H1 (cell line): ENCODE measurements around the gene TMEM52B. TPM values are rescaled to one million over a fixed set of nuclear protein-coding genes. Genes with fewer than 3 reads are reported as not detected.

ENCODE experiments used
- CTCF ChIA-PET: fragments of 300-600 bp; sonication (Branson Sonifier 250); formaldehyde crosslinking; loops from one replicate; lab custom pipeline; 2021; ENCODE audit not compliant: partially characterized antibody; lab: Charles Lee
- POLR2A ChIA-PET: fragments of 300-600 bp; sonication (Branson Sonifier 250); formaldehyde crosslinking; loops from one replicate; lab custom pipeline; 2021; ENCODE audit warnings: inconsistent platforms; ENCODE audit not compliant: partially characterized antibody; lab: Charles Lee
- DNase-seq, 2 experiments: peaks; one replicate each; pipeline versions ENCODE4 v3.0.0 to v3.0.0-alpha.2; 2010 to 2022; ENCODE audit warnings: low spot score in 2 of 2, low read depth in 1 of 2, mixed read lengths in 1 of 2
- FAIRE-seq: peaks from 2 replicates; lab custom pipeline; 2011; peaks lifted over from hg19 to GRCh38; lab: Jason Lieb, UNC
- H2AFZ ChIP-seq: 2 replicates; pipeline ENCODE4 v1.8.1; 2012; ENCODE audit warnings: low read length, inconsistent platforms
- H2AK5ac ChIP-seq: 2 replicates; pipeline ENCODE4 v1.6.1; 2013; ENCODE audit warnings: low read depth, low read length
- H2BK120ac ChIP-seq: replicated peaks from 2 replicates; pipeline ENCODE3; 2013; ENCODE audit warnings: low read depth, low read length, inconsistent platforms
- H2BK12ac ChIP-seq: 2 replicates; pipeline ENCODE4 v1.6.1; 2013; ENCODE audit warnings: low read depth, low read length
- H2BK15ac ChIP-seq: 2 replicates; pipeline ENCODE4 v1.6.1; 2013; ENCODE audit warnings: low read length
- H2BK20ac ChIP-seq: 2 replicates; pipeline ENCODE4 v1.6.1; 2013; ENCODE audit warnings: low read length
- H2BK5ac ChIP-seq: 2 replicates; pipeline ENCODE4 v1.6.1; 2013; ENCODE audit warnings: low read depth, low read length
- H3K14ac ChIP-seq: 2 replicates; pipeline ENCODE4 v1.6.1; 2013; ENCODE audit warnings: inconsistent platforms; ENCODE audit not compliant: insufficient read length
- H3K18ac ChIP-seq: 2 replicates; pipeline ENCODE4 v1.6.1; 2013; ENCODE audit warnings: low read length; ENCODE audit errors: extremely low read depth
- H3K23ac ChIP-seq: 2 replicates; pipeline ENCODE4 v1.6.1; 2013; ENCODE audit warnings: inconsistent platforms; ENCODE audit not compliant: insufficient read length
- H3K23me2 ChIP-seq: 2 replicates; pipeline ENCODE4 v1.6.1; 2013; ENCODE audit warnings: low read depth, low read length
- H3K27ac ChIP-seq: 2 replicates; pipeline ENCODE4 v1.6.1; 2011; ENCODE audit warnings: low read depth, low read length, inconsistent platforms
- H3K27me3 ChIP-seq, 4 experiments: replicated peaks in 1 of 4; 1 replicate in 1 of 4; 2 replicates in 3 of 4; pipeline versions ENCODE4 v1.6.1 to v1.8.1; 2011 to 2013; ENCODE audit warnings: low read length in 3 of 4, mild to moderate bottlenecking in 3 of 4, inconsistent platforms in 2 of 4, mixed read lengths in 2 of 4, moderate library complexity in 1 of 4; ENCODE audit not compliant: control insufficient read depth in 3 of 4, insufficient read depth in 3 of 4; ENCODE audit errors: extremely low read depth in 1 of 4
- H3K36me3 ChIP-seq, 4 experiments: 2 replicates each; pipeline versions ENCODE4 v1.6.1 to v1.8.1; 2011 to 2013; ENCODE audit warnings: mild to moderate bottlenecking in 4 of 4, low read length in 3 of 4, moderate library complexity in 2 of 4, control low read depth in 1 of 4, inconsistent platforms in 1 of 4; ENCODE audit not compliant: insufficient read depth in 4 of 4, control insufficient read depth in 2 of 4
- H3K4ac ChIP-seq: replicated peaks from 2 replicates; pipeline ENCODE3; 2013; ENCODE audit warnings: low read length, low read depth, mixed read lengths, inconsistent platforms; ENCODE audit not compliant: insufficient read length
- H3K4me1 ChIP-seq, 4 experiments: replicated peaks in 1 of 4; 1 replicate in 1 of 4; 2 replicates in 3 of 4; pipeline versions ENCODE4 v1.6.1 to v1.8.1; 2011 to 2013; ENCODE audit warnings: low read length in 3 of 4, inconsistent platforms in 2 of 4, mixed read lengths in 1 of 4; ENCODE audit not compliant: insufficient read depth in 4 of 4, control insufficient read depth in 3 of 4
- H3K4me2 ChIP-seq, 2 experiments: 2 replicates each; pipeline versions ENCODE4 v1.6.1 to v1.8.1; 2011 to 2013; ENCODE audit warnings: low read depth in 2 of 2, low read length in 2 of 2, control low read depth in 1 of 2, inconsistent platforms in 1 of 2, mild to moderate bottlenecking in 1 of 2; ENCODE audit not compliant: insufficient read depth in 1 of 2
- H3K4me3 ChIP-seq, 4 experiments: fragments of 200-600, 300-600 bp in 1 of 4; sonication (generic), shearing (Covaris generic), sonication (Bioruptor Twin) in 1 of 4; 2 replicates each; pipeline versions ENCODE4 v1.5.1 to v1.8.1; 2011 to 2016; ENCODE audit warnings: low read length in 4 of 4, low read depth in 3 of 4, control low read depth in 2 of 4, inconsistent platforms in 2 of 4, mild to moderate bottlenecking in 2 of 4, mixed read lengths in 1 of 4, moderate library complexity in 1 of 4; ENCODE audit not compliant: insufficient read depth in 2 of 4; ENCODE audit errors: extremely low read depth in 1 of 4
- H3K56ac ChIP-seq: replicated peaks from 2 replicates; pipeline ENCODE3; 2013; ENCODE audit warnings: low read depth, mild to moderate bottlenecking, mixed read lengths, low read length, inconsistent platforms; ENCODE audit not compliant: insufficient read length
- H3K79me1 ChIP-seq: 2 replicates; pipeline ENCODE4 v1.6.1; 2013; ENCODE audit warnings: low read depth, low read length, control low read depth
- H3K79me2 ChIP-seq, 2 experiments: 2 replicates each; pipeline versions ENCODE4 v1.6.1 to v1.8.1; 2012 to 2013; ENCODE audit warnings: low read length in 2 of 2, mild to moderate bottlenecking in 2 of 2, inconsistent platforms in 1 of 2; ENCODE audit not compliant: insufficient read depth in 2 of 2, control insufficient read depth in 1 of 2
- H3K9ac ChIP-seq, 4 experiments: replicated peaks in 1 of 4; 1 replicate in 1 of 4; 2 replicates in 3 of 4; pipeline versions ENCODE4 v1.6.1 to v1.8.1; 2011 to 2013; ENCODE audit warnings: low read depth in 3 of 4, low read length in 3 of 4, control low read depth in 2 of 4, mild to moderate bottlenecking in 2 of 4, moderate library complexity in 2 of 4, inconsistent platforms in 1 of 4; ENCODE audit errors: extremely low read depth in 1 of 4
- H3K9me3 ChIP-seq, 2 experiments: 2 replicates each; pipeline versions ENCODE4 v1.6.1 to v1.8.1; 2012 to 2013; ENCODE audit warnings: mild to moderate bottlenecking in 2 of 2, moderate library complexity in 2 of 2, control low read depth in 1 of 2, inconsistent platforms in 1 of 2, low read depth in 1 of 2, low read length in 1 of 2, mixed read lengths in 1 of 2; ENCODE audit not compliant: insufficient read depth in 2 of 2
- H4K20me1 ChIP-seq, 2 experiments: replicated peaks in 1 of 2; 2 replicates each; pipeline versions ENCODE3 to v1.8.1; 2011 to 2013; ENCODE audit warnings: inconsistent platforms in 2 of 2, low read length in 2 of 2, mild to moderate bottlenecking in 1 of 2; ENCODE audit not compliant: insufficient read depth in 2 of 2, control insufficient read depth in 1 of 2
- H4K5ac ChIP-seq: 2 replicates; pipeline ENCODE4 v1.6.1; 2013; ENCODE audit warnings: low read length, low read depth, mixed read lengths, inconsistent platforms; ENCODE audit not compliant: insufficient read length
- H4K8ac ChIP-seq: 2 replicates; pipeline ENCODE4 v1.8.0; 2013; ENCODE audit warnings: mild to moderate bottlenecking, moderate library complexity, low read length, inconsistent platforms; ENCODE audit not compliant: insufficient read depth; ENCODE audit errors: extremely low read depth
- H4K91ac ChIP-seq: replicated peaks from 2 replicates; pipeline ENCODE3; 2013; ENCODE audit warnings: low read length, mixed read lengths, inconsistent platforms; ENCODE audit not compliant: insufficient read length
- CBX8 ChIP-seq: fragments of 300-800, 300-1000 bp; sonication (generic); IDR thresholded peaks from 2 replicates; pipeline ENCODE4 v1.7.1; 2016; ENCODE audit warnings: low read depth, low read length, borderline replicate concordance
- JUN ChIP-seq: IDR thresholded peaks from 2 replicates; pipeline ENCODE4 v1.6.1; 2011; ENCODE audit warnings: low read depth, mild to moderate bottlenecking, improper control_type of control experiment, low read length
- POLR2A ChIP-seq, 2 experiments: IDR thresholded peaks; 1 replicate in 1 of 2; 2 replicates in 1 of 2; pipeline ENCODE4 v1.6.1; 2011; ENCODE audit warnings: low read depth in 2 of 2, low read length in 2 of 2, mild to moderate bottlenecking in 2 of 2; ENCODE audit errors: control extremely low read depth in 1 of 2
- RBBP5 ChIP-seq: IDR thresholded peaks from 2 replicates; pipeline ENCODE4 v1.7.1; 2012; ENCODE audit warnings: low read depth, mild to moderate bottlenecking, inconsistent platforms, low read length, moderate library complexity, borderline replicate concordance
- WGBS, 2 experiments: shearing (Covaris generic) in 1 of 2; methylation state at CpG; one replicate each; pipeline versions ENCODE4 v1.1.6 to v1.1.7; 2013 to 2015; ENCODE audit warnings: low lambda C conversion rate in 2 of 2, mixed read lengths in 2 of 2, inconsistent platforms in 1 of 2, low coverage in 1 of 2, missing lambda C conversion rate in 1 of 2; ENCODE audit not compliant: insufficient replicate concordance in 2 of 2, insufficient coverage in 1 of 2, insufficient read length in 1 of 2; ENCODE audit errors: extremely low coverage in 1 of 2, missing lambda C conversion rate in 1 of 2; 5-methylcytosine and 5-hydroxymethylcytosine counted together
- polyA plus RNA-seq, 7 experiments: library from polyadenylated mRNA; depleted of rRNA in 3 of 7; stranded (reverse) in 5 of 7; unstranded in 2 of 7; fragments of >200 nt in 5 of 7; fragments of 200-250 nt in 2 of 7; gene quantifications; 1 replicate in 5 of 7; 2 replicates in 1 of 7; 4 replicates in 1 of 7; pipeline versions ENCODE4 v1.2.1 to v1.2.3, GENCODE V29; 2011 to 2013; ENCODE audit warnings: missing spikeins in 2 of 7, mixed read lengths in 2 of 7
- total RNA-seq: library from RNA; stranded (reverse); fragmentation: NEBNext Ultra II Directional; extraction: Animal tissue kit (Norgen Biotek cat#: 25700); gene quantifications from 2 replicates; pipeline ENCODE4 v1.2.1, GENCODE V29; 2021

Gene TMEM52B
- total and polyA plus RNA-seq, 2 of the 8 experiments (the other 6 are each of a cell fraction or from before 2014, with no cell fraction given): not detected

DNA sequence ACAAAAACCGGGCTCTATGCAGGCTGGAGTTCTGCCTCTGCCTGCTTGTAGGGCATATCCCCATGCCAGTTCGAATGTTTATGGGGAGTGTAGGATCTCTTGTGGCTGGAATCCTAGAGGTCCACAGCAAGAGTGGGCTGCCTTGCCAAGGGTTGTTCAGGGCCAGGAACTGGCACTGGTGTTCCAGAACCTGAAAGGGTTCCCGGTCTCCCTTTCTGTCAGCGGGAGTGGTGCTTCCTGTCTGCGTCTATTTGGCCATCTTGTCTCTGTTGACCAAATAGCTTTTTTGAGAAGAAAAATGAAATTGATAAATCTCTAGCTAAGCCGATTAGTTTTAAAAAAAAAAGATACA lies 24.7 kb upstream of the TMEM52B start:
- WGBS, 2 experiments: 64% methylated on average over 6 of the region's 6 CpGs; no CpG with 5 or more reads in 1 of the 2 experiments
- H4K20me1 ChIP-seq: no peaks in the 10 kb centered on the region
- 0 out of 2 replicates have a peak overlapping the region, but pooled peaks have one; percentile 47 for H4K8ac ChIP-seq
- H2BK120ac ChIP-seq: peak overlapping the region; percentile 2
- 0 out of 2 replicates have a peak overlapping the region, but pooled peaks have one; percentile 55 for H2BK12ac ChIP-seq
- TF ChIP-seq CBX8 (no peak), POLR2A (IDR thresholded peaks at IDR 0.05; ENCODE audit: control extremely low read depth in 1 of 2, low read depth in 2 of 2, low read length in 2 of 2) (no peak), RBBP5 (0 out of 2 replicates have a peak, but pooled peaks have one; percentile 0), JUN (no peak)
- H3K79me1 ChIP-seq: no peaks in the 10 kb centered on the region
- peak overlapping the region; percentile 34 for H3K56ac ChIP-seq
- H4K91ac ChIP-seq: peak overlapping the region; percentile 22
- peak overlapping the region; percentile 95; the same call in 1 of the 2 replicates for H2BK15ac ChIP-seq
- ChIA-PET POLR2A (interaction anchor here (0.7 kb wide), 1 partner anchor 18 kb away, joined by 4 read pairs; the partner anchor contains the start of gene OLR1), CTCF (interaction anchor here (0.6 to 1.7 kb wide), 5 partner anchors 15 to 60 kb away, joined by 3 to 6 read pairs (median 4); no protein-coding TSS in a partner anchor)
- no peak overlapping the region for H3K27ac ChIP-seq
- no peaks in the 10 kb centered on the region for H3K79me2 ChIP-seq
- no peaks in the 10 kb centered on the region for H3K36me3 ChIP-seq
- peaks cover 0 to 4% (median 1%) of the 10 kb centered on the region in 4 experiments; a peak in 2 of 7 replicates for H3K4me1 ChIP-seq
- no peak overlapping the region for H4K5ac ChIP-seq
- H2BK20ac ChIP-seq: no peak overlapping the region
- DNase-seq (no peak), FAIRE-seq (peak; percentile 58)
- no peak overlapping the region for H3K23ac ChIP-seq
- no peak overlapping the region for H2AK5ac ChIP-seq
- peak overlapping the region in 2 of 4 experiments; percentile 77 to 81; a peak in 4 of 7 replicates for H3K9ac ChIP-seq
- no peak overlapping the region for H3K14ac ChIP-seq
- peak overlapping the region; percentile 80; the same call in 1 of the 2 replicates for H2BK5ac ChIP-seq
- H3K27me3 ChIP-seq: no peaks in the 10 kb centered on the region
- H2AFZ ChIP-seq: peak overlapping the region; percentile 97
- H3K4me2 ChIP-seq: peak overlapping the region; percentile 75 to 83
- H3K9me3 ChIP-seq: no peaks in the 10 kb centered on the region
- H3K23me2 ChIP-seq: peaks cover 5% of the 10 kb centered on the region
- H3K4ac ChIP-seq: no peak overlapping the region
- H3K18ac ChIP-seq: peak overlapping the region; percentile 95
- H3K4me3 ChIP-seq: peak overlapping the region; percentile 50 to 70 (median 66)
